Measurements from ENCODE around the gene CREBBP.

DNA sequence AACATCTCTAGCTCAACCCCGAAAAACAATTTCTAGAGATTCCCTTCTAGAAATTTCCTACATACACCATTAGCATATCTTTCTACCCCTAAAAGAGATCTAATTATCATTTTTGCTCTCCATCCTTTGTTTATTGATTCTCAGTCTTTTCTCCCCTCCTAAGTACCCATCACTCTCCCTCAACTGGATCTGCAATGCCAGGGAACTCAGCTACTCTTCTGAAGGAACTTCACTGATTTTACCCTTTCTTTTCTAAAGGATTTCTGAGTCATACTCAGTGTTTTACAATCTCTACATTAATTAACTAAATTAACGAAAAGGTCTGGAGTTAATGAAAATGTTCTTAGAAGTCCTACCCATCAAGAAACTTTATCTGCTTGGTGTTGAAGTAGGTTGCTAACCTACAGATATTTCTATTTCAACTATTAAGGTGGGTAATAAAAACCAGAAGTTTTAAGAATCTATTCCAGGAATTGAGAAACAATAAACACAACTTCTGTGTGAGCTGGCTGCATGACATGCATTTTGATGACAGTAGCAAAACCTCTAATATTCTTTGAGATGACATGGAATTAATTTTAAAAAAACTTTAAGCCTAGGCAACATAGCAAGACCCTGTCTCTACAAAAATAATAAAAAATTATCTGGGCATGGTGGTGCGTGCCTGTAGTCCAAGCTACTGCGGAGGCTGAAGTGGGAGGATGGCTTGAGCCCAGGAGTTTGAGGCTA is 13.6 kb downstream of the CREBBP start:
- TF ChIP-seq, protein P1, sequence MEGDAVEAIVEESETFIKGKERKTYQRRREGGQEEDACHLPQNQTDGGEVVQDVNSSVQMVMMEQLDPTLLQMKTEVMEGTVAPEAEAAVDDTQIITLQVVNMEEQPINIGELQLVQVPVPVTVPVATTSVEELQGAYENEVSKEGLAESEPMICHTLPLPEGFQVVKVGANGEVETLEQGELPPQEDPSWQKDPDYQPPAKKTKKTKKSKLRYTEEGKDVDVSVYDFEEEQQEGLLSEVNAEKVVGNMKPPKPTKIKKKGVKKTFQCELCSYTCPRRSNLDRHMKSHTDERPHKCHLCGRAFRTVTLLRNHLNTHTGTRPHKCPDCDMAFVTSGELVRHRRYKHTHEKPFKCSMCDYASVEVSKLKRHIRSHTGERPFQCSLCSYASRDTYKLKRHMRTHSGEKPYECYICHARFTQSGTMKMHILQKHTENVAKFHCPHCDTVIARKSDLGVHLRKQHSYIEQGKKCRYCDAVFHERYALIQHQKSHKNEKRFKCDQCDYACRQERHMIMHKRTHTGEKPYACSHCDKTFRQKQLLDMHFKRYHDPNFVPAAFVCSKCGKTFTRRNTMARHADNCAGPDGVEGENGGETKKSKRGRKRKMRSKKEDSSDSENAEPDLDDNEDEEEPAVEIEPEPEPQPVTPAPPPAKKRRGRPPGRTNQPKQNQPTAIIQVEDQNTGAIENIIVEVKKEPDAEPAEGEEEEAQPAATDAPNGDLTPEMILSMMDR (IDR thresholded peaks at IDR 0.05), result no peak
- no peak for TF ChIP-seq POLR2A (IDR thresholded peaks at IDR 0.05)
